GM13976 (cell line): ENCODE data around the gene ISLR.

Source experiments
- DNase-seq: peaks from one replicate; pipeline ENCODE4 v3.0.0; 2012; ENCODE audit warnings: low spot score
- in situ Hi-C: fragments of 300-500 bp; cut with MboI; formaldehyde crosslinking; loops from one replicate; pipeline ENCODE4 v1.12.0; 2022; ENCODE audit warnings: low sequenced_read_pairs, mixed read lengths, inconsistent platforms; ENCODE audit not compliant: unreplicated experiment
- TF ChIP-seq, protein P1 (sequence below): IDR thresholded peaks from 2 replicates; pipeline ENCODE4 v1.5.1; 2012; ENCODE audit warnings: borderline replicate concordance, mild to moderate bottlenecking; ENCODE audit not compliant: insufficient read depth; ENCODE audit errors: extremely low read depth, missing control alignments, control extremely low read depth

ISLR gene

DNA sequence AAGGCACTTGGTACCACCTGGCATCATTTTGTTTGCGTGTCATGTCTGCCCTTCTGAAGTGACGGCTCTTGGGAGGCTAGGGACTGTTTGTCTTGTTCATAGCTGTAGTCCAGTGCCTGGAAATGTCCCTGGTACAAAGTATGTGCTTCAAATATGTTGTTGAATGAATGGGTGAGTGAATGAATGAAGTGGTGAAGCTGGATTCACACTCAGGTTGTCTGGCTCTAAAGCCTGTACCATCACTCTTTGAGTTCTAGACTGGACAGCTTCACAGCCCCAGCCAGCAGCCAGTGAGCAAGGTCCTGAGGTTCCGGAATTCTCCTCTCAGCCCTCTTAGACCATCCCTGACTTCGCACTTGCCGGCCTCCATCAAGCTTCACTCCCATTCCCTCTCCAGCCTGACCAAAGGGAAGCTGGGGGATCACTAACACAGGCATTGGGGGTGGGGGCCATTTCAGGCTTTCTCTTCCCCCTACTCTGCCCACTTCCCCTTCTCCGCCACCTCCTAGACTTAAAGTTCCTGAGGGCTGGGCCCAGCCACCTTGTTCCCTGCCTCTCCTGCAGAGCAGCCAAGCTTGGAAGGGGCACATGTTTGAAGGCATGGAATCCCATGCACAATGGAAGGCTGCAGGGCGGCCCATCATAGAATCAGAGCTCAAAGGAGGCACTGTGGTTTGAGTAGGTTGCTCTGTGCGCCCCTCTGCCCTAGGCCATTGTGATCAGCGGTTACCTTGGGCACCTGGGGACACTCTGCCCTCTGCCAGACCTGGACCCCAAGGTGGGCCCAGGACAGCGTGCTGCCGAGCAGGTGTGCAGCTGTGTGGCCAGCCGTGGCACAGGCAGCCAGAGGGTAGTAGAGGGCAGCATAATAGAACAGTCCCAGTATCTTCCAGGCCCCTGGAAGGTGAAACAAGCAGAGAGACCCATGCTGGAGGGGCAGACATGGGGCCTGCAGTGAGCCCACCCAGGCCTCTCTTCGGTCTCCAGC lies 21.4 kb downstream of the ISLR start:
- in situ Hi-C loops, result no loop called here
- DNase-seq, result no peak
- TF ChIP-seq, protein P1, sequence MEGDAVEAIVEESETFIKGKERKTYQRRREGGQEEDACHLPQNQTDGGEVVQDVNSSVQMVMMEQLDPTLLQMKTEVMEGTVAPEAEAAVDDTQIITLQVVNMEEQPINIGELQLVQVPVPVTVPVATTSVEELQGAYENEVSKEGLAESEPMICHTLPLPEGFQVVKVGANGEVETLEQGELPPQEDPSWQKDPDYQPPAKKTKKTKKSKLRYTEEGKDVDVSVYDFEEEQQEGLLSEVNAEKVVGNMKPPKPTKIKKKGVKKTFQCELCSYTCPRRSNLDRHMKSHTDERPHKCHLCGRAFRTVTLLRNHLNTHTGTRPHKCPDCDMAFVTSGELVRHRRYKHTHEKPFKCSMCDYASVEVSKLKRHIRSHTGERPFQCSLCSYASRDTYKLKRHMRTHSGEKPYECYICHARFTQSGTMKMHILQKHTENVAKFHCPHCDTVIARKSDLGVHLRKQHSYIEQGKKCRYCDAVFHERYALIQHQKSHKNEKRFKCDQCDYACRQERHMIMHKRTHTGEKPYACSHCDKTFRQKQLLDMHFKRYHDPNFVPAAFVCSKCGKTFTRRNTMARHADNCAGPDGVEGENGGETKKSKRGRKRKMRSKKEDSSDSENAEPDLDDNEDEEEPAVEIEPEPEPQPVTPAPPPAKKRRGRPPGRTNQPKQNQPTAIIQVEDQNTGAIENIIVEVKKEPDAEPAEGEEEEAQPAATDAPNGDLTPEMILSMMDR, result no peak

DNA sequence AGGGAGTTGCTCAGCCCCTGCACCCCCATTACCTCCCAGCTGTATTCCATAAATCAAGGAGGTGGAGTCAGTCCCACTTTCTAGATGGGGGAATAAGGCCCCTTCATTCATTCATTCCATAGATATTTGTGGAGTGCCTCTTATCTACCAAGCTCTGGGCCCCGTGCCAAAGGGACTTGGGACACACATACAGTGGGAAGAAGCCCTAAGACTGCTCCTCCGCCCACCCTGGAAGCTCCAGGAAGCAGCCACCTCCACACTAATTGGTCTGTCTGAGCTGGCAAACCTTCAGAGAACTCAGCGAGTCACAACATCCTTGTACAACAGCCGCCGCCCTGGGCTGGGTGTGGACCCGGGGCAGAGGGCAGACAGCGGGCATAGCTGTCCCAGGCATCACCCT lies 22.7 kb downstream of the ISLR start:
- no peak for DNase-seq
- in situ Hi-C loops, result no loop called here

DNA sequence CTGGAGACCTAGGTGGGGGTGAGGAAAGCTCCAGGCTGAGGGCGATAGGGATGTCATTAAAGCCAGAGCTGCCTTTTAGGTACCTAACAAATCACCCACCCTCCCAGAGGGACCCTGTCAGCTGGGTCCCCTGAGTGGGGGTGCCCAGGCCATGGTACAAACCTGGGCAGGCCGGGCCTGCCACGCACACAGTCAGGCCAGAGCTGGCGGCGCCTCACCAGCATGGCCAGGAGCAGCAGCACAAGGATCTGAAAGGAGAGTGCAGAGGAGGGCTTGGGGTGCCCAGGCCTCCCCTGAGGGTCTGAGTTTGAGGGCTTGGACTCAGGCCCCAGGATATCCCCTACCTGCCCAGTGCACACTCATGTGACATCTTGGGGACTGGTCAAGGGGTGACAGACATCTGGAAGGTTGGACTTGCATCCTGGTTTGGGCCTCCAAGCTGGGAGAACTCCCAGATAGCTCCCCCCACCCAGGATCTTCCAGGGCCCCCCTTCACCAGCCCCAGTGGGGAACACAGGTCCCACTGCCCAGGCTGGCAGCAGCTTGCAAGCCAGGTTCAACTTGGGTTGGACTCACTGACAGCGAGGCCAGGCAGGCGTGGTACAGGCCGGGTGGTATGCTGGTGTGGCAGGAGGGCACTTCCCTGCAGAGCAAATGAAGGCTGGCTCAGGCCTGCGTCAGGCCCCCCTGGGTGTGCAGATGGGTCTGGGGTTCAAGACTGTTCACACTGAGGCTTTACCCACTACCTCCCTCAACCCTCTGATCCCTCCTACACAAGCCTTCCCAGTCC lies 23.9 kb downstream of the ISLR start:
- no peak for DNase-seq
- TF ChIP-seq, protein P1, result no peak
- in situ Hi-C loops, result no loop called here

More for the DNA sequence above, 22.7 kb downstream of the ISLR start:
- TF ChIP-seq, protein P1, result no peak

DNA sequence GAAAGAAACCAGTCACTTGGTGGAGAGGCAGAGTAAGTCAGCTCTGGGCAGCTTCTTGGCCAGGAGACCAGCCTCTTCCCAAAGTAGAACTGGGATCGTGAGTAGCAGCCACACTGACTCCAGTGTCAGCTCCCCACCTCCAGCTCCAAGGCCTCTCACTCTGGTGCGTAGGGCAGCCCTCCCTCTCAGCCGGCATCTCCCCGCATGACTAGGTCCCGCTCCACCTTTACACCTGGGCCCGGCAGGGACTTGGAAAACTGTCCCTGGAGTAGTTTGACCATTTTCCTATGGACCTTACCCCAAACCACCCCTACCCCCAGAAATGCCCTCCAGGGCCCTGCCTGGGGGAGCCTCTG lies 25.8 kb downstream of the ISLR start:
- no peak for DNase-seq
- in situ Hi-C loops, result no loop called here
- TF ChIP-seq, protein P1, result no peak

DNA sequence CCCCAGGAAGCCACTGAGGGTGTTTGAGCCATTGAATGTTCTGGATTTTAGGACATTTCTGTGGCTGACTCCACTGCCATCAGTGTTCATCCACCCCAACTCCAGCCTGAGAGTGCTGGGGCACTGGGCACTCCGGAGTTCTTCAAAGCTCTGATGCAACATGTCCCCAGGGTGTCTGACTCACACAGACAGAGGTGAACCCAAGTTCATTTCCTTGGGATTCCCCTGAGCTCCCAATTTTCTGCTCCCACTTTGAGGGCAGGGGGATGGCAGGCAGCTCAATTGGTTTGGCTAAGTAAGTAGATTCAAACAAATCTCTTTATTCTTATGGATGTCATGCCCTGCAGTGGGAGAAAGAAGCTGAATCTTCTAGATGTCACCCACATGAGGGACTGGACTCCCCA lies 26.9 kb downstream of the ISLR start:
- TF ChIP-seq, protein P1, result no peak
- no peak for DNase-seq
- in situ Hi-C loops, result no loop called here

DNA sequence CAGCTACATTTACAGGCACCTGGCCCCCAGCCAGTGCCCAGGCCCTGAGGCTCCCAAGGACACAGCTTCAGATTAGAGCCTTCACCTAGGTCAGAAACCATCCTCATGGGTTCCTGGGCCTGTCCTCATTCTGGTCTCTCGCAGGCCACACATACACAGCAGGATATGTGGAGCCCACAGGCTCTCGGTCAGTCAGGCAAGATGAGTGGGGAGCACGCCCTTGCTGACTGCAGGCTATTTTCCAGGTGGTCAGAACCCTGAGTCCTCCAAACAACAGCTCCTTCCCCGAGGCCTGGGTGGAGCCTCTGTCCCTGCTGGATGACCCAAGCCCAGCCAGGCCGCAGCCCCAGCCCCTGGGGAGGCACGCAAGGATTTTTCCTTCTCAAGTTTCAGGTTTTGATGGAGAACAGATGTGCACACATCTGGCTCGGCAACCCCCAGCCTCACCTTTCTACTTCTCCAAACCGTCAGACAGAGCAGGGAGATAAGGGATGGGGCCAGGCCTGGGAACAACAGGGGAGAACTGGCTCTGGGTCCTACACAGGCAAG lies 27.4 kb downstream of the ISLR start:
- in situ Hi-C loops, result no loop called here
- DNase-seq, result no peak
- TF ChIP-seq, protein P1, result no peak
